ENCODE measurements around the gene ZMYND11. TPM values are rescaled to one million over a fixed set of nuclear protein-coding genes. Genes with fewer than 3 reads are reported as not detected.

ZMYND11 gene
- total RNA-seq, 1 experiment from 2014 or later: 37.5 TPM

GRCh38 chr10:273088-273487 lies 137.8 kb downstream of the ZMYND11 start:
- Histone ChIP-seq H3K9me3 (ENCODE audit: control insufficient read depth, insufficient read depth, low read depth, low read length) (no peaks in the 10 kb centered on the region), H3K4me3 (ENCODE audit: low read depth in 2 of 2, low read length in 2 of 2) (no peak overlapping the region), H3K4me1 (ENCODE audit: control insufficient read depth, insufficient read depth, low read length) (no peaks in the 10 kb centered on the region), H3K27ac (ENCODE audit: low read length) (no peak overlapping the region), H3K27me3 (ENCODE audit: control insufficient read depth, insufficient read depth, low read length) (no peaks in the 10 kb centered on the region), H3K36me3 (ENCODE audit: control insufficient read depth, insufficient read depth, low read length) (no peaks in the 10 kb centered on the region)
- in situ Hi-C loops (cut with HindIII; ENCODE audit: low pct_unique_long_range_greater_than_20kb, low sequenced_read_pairs) (no loop called here), intact Hi-C loops (cut with micrococcal nuclease; ENCODE audit: unreplicated experiment) (no loop called here)
- ChIA-PET POLR2A (no interaction called here), CTCF (no interaction called here)
- ATAC-seq: no peak
- no TSS peak for BruUV-seq (replicated peaks)
- TF ChIP-seq CTCF (IDR thresholded peaks at IDR 0.05) (no peak), TCF7L2 (IDR thresholded peaks at IDR 0.05; ENCODE audit: low read depth, low read length) (no peak), SIN3A (IDR thresholded peaks at IDR 0.05; ENCODE audit: borderline replicate concordance, insufficient read depth, low read depth, low read length) (no peak), REST (IDR thresholded peaks at IDR 0.05; ENCODE audit: insufficient read depth in 1 of 2, low read depth in 2 of 2, low read length in 1 of 2) (no peak), POLR2AphosphoS5 (IDR thresholded peaks at IDR 0.05; ENCODE audit: low read depth, low read length) (no peak)
- DNase-seq (ENCODE audit: low read depth, low spot score): no peak

- no peak for ATAC-seq
- no TSS peak for BruUV-seq (replicated peaks)
- in situ Hi-C loops (cut with HindIII; ENCODE audit: low pct_unique_long_range_greater_than_20kb, low sequenced_read_pairs): no loop called here
- Histone ChIP-seq H3K27ac (ENCODE audit: low read length) (no peak overlapping the region), H3K9me3 (ENCODE audit: control insufficient read depth, insufficient read depth, low read depth, low read length) (no peaks in the 10 kb centered on the region), H3K27me3 (ENCODE audit: control insufficient read depth, insufficient read depth, low read length) (no peaks in the 10 kb centered on the region), H3K36me3 (ENCODE audit: control insufficient read depth, insufficient read depth, low read length) (no peaks in the 10 kb centered on the region), H3K4me1 (ENCODE audit: control insufficient read depth, insufficient read depth, low read length) (no peaks in the 10 kb centered on the region), H3K4me3 (ENCODE audit: low read depth in 2 of 2, low read length in 2 of 2) (no peak overlapping the region)
- POLR2A ChIA-PET: no interaction called here
- CTCF ChIA-PET: no interaction called here
- intact Hi-C loops (cut with micrococcal nuclease; ENCODE audit: unreplicated experiment): no loop called here
- no peak for DNase-seq (ENCODE audit: low read depth, low spot score)
- TF ChIP-seq CTCF (IDR thresholded peaks at IDR 0.05): no peak
- no peak for TF ChIP-seq REST (IDR thresholded peaks at IDR 0.05; ENCODE audit: insufficient read depth in 1 of 2, low read depth in 2 of 2, low read length in 1 of 2)
- TF ChIP-seq SIN3A (IDR thresholded peaks at IDR 0.05; ENCODE audit: borderline replicate concordance, insufficient read depth, low read depth, low read length): no peak
- no peak for TF ChIP-seq TCF7L2 (IDR thresholded peaks at IDR 0.05; ENCODE audit: low read depth, low read length)
- no peak for TF ChIP-seq POLR2AphosphoS5 (IDR thresholded peaks at IDR 0.05; ENCODE audit: low read depth, low read length)
Observed at GRCh38 chr10:274866-275265, 139.6 kb downstream of the ZMYND11 start.

All from Panc1 (cell line).